H1 (cell line): ENCODE measurements around the gene EDEM2. TPM values are rescaled to one million over a fixed set of nuclear protein-coding genes. Genes with fewer than 3 reads are reported as not detected.

Experiments
- CTCF ChIA-PET: fragments of 300-600 bp; sonication (Branson Sonifier 250); formaldehyde crosslinking; loops from one replicate; lab custom pipeline; 2021; ENCODE audit not compliant: partially characterized antibody; lab: Charles Lee
- POLR2A ChIA-PET: fragments of 300-600 bp; sonication (Branson Sonifier 250); formaldehyde crosslinking; loops from one replicate; lab custom pipeline; 2021; ENCODE audit warnings: inconsistent platforms; ENCODE audit not compliant: partially characterized antibody; lab: Charles Lee
- DNase-seq, 2 experiments: peaks; one replicate each; pipeline versions ENCODE4 v3.0.0 to v3.0.0-alpha.2; 2010 to 2022; ENCODE audit warnings: low spot score in 2 of 2, low read depth in 1 of 2, mixed read lengths in 1 of 2
- FAIRE-seq: peaks from 2 replicates; lab custom pipeline; 2011; peaks lifted over from hg19 to GRCh38; lab: Jason Lieb, UNC
- H2AFZ ChIP-seq: 2 replicates; pipeline ENCODE4 v1.8.1; 2012; ENCODE audit warnings: low read length, inconsistent platforms
- H2AK5ac ChIP-seq: 2 replicates; pipeline ENCODE4 v1.6.1; 2013; ENCODE audit warnings: low read depth, low read length
- H2BK120ac ChIP-seq: replicated peaks from 2 replicates; pipeline ENCODE3; 2013; ENCODE audit warnings: low read depth, low read length, inconsistent platforms
- H2BK12ac ChIP-seq: 2 replicates; pipeline ENCODE4 v1.6.1; 2013; ENCODE audit warnings: low read depth, low read length
- H2BK15ac ChIP-seq: 2 replicates; pipeline ENCODE4 v1.6.1; 2013; ENCODE audit warnings: low read length
- H2BK20ac ChIP-seq: 2 replicates; pipeline ENCODE4 v1.6.1; 2013; ENCODE audit warnings: low read length
- H2BK5ac ChIP-seq: 2 replicates; pipeline ENCODE4 v1.6.1; 2013; ENCODE audit warnings: low read depth, low read length
- H3K14ac ChIP-seq: 2 replicates; pipeline ENCODE4 v1.6.1; 2013; ENCODE audit warnings: inconsistent platforms; ENCODE audit not compliant: insufficient read length
- H3K18ac ChIP-seq: 2 replicates; pipeline ENCODE4 v1.6.1; 2013; ENCODE audit warnings: low read length; ENCODE audit errors: extremely low read depth
- H3K23ac ChIP-seq: 2 replicates; pipeline ENCODE4 v1.6.1; 2013; ENCODE audit warnings: inconsistent platforms; ENCODE audit not compliant: insufficient read length
- H3K23me2 ChIP-seq: 2 replicates; pipeline ENCODE4 v1.6.1; 2013; ENCODE audit warnings: low read depth, low read length
- H3K27ac ChIP-seq: 2 replicates; pipeline ENCODE4 v1.6.1; 2011; ENCODE audit warnings: low read depth, low read length, inconsistent platforms
- H3K27me3 ChIP-seq, 4 experiments: replicated peaks in 1 of 4; 1 replicate in 1 of 4; 2 replicates in 3 of 4; pipeline versions ENCODE4 v1.6.1 to v1.8.1; 2011 to 2013; ENCODE audit warnings: low read length in 3 of 4, mild to moderate bottlenecking in 3 of 4, inconsistent platforms in 2 of 4, mixed read lengths in 2 of 4, moderate library complexity in 1 of 4; ENCODE audit not compliant: control insufficient read depth in 3 of 4, insufficient read depth in 3 of 4; ENCODE audit errors: extremely low read depth in 1 of 4
- H3K36me3 ChIP-seq, 4 experiments: 2 replicates each; pipeline versions ENCODE4 v1.6.1 to v1.8.1; 2011 to 2013; ENCODE audit warnings: mild to moderate bottlenecking in 4 of 4, low read length in 3 of 4, moderate library complexity in 2 of 4, control low read depth in 1 of 4, inconsistent platforms in 1 of 4; ENCODE audit not compliant: insufficient read depth in 4 of 4, control insufficient read depth in 2 of 4
- H3K4ac ChIP-seq: replicated peaks from 2 replicates; pipeline ENCODE3; 2013; ENCODE audit warnings: low read length, low read depth, mixed read lengths, inconsistent platforms; ENCODE audit not compliant: insufficient read length
- H3K4me1 ChIP-seq, 4 experiments: replicated peaks in 1 of 4; 1 replicate in 1 of 4; 2 replicates in 3 of 4; pipeline versions ENCODE4 v1.6.1 to v1.8.1; 2011 to 2013; ENCODE audit warnings: low read length in 3 of 4, inconsistent platforms in 2 of 4, mixed read lengths in 1 of 4; ENCODE audit not compliant: insufficient read depth in 4 of 4, control insufficient read depth in 3 of 4
- H3K4me2 ChIP-seq, 2 experiments: 2 replicates each; pipeline versions ENCODE4 v1.6.1 to v1.8.1; 2011 to 2013; ENCODE audit warnings: low read depth in 2 of 2, low read length in 2 of 2, control low read depth in 1 of 2, inconsistent platforms in 1 of 2, mild to moderate bottlenecking in 1 of 2; ENCODE audit not compliant: insufficient read depth in 1 of 2
- H3K4me3 ChIP-seq, 4 experiments: fragments of 200-600, 300-600 bp in 1 of 4; sonication (generic), shearing (Covaris generic), sonication (Bioruptor Twin) in 1 of 4; 2 replicates each; pipeline versions ENCODE4 v1.5.1 to v1.8.1; 2011 to 2016; ENCODE audit warnings: low read length in 4 of 4, low read depth in 3 of 4, control low read depth in 2 of 4, inconsistent platforms in 2 of 4, mild to moderate bottlenecking in 2 of 4, mixed read lengths in 1 of 4, moderate library complexity in 1 of 4; ENCODE audit not compliant: insufficient read depth in 2 of 4; ENCODE audit errors: extremely low read depth in 1 of 4
- H3K56ac ChIP-seq: replicated peaks from 2 replicates; pipeline ENCODE3; 2013; ENCODE audit warnings: low read depth, mild to moderate bottlenecking, mixed read lengths, low read length, inconsistent platforms; ENCODE audit not compliant: insufficient read length
- H3K79me1 ChIP-seq: 2 replicates; pipeline ENCODE4 v1.6.1; 2013; ENCODE audit warnings: low read depth, low read length, control low read depth
- H3K79me2 ChIP-seq, 2 experiments: 2 replicates each; pipeline versions ENCODE4 v1.6.1 to v1.8.1; 2012 to 2013; ENCODE audit warnings: low read length in 2 of 2, mild to moderate bottlenecking in 2 of 2, inconsistent platforms in 1 of 2; ENCODE audit not compliant: insufficient read depth in 2 of 2, control insufficient read depth in 1 of 2
- H3K9ac ChIP-seq, 4 experiments: replicated peaks in 1 of 4; 1 replicate in 1 of 4; 2 replicates in 3 of 4; pipeline versions ENCODE4 v1.6.1 to v1.8.1; 2011 to 2013; ENCODE audit warnings: low read depth in 3 of 4, low read length in 3 of 4, control low read depth in 2 of 4, mild to moderate bottlenecking in 2 of 4, moderate library complexity in 2 of 4, inconsistent platforms in 1 of 4; ENCODE audit errors: extremely low read depth in 1 of 4
- H3K9me3 ChIP-seq, 2 experiments: 2 replicates each; pipeline versions ENCODE4 v1.6.1 to v1.8.1; 2012 to 2013; ENCODE audit warnings: mild to moderate bottlenecking in 2 of 2, moderate library complexity in 2 of 2, control low read depth in 1 of 2, inconsistent platforms in 1 of 2, low read depth in 1 of 2, low read length in 1 of 2, mixed read lengths in 1 of 2; ENCODE audit not compliant: insufficient read depth in 2 of 2
- H4K20me1 ChIP-seq, 2 experiments: replicated peaks in 1 of 2; 2 replicates each; pipeline versions ENCODE3 to v1.8.1; 2011 to 2013; ENCODE audit warnings: inconsistent platforms in 2 of 2, low read length in 2 of 2, mild to moderate bottlenecking in 1 of 2; ENCODE audit not compliant: insufficient read depth in 2 of 2, control insufficient read depth in 1 of 2
- H4K5ac ChIP-seq: 2 replicates; pipeline ENCODE4 v1.6.1; 2013; ENCODE audit warnings: low read length, low read depth, mixed read lengths, inconsistent platforms; ENCODE audit not compliant: insufficient read length
- H4K8ac ChIP-seq: 2 replicates; pipeline ENCODE4 v1.8.0; 2013; ENCODE audit warnings: mild to moderate bottlenecking, moderate library complexity, low read length, inconsistent platforms; ENCODE audit not compliant: insufficient read depth; ENCODE audit errors: extremely low read depth
- H4K91ac ChIP-seq: replicated peaks from 2 replicates; pipeline ENCODE3; 2013; ENCODE audit warnings: low read length, mixed read lengths, inconsistent platforms; ENCODE audit not compliant: insufficient read length
- BCL11A ChIP-seq, 2 experiments: IDR thresholded peaks; one replicate each; pipeline ENCODE4 v1.6.1; 2011; ENCODE audit warnings: low read depth in 2 of 2, low read length in 2 of 2, mild to moderate bottlenecking in 2 of 2
- BRCA1 ChIP-seq: IDR thresholded peaks from 2 replicates; pipeline ENCODE4 v1.6.1; 2012; ENCODE audit warnings: low read depth, low read length, improper control_type of control experiment
- JUND ChIP-seq: IDR thresholded peaks from 2 replicates; pipeline ENCODE4 v1.6.1; 2011; ENCODE audit warnings: mild to moderate bottlenecking, improper control_type of control experiment, low read length
- KDM4A ChIP-seq: IDR thresholded peaks from one replicate; pipeline ENCODE4 v1.7.1; 2012; ENCODE audit warnings: low read depth, mild to moderate bottlenecking, moderate library complexity, low read length, inconsistent platforms; ENCODE audit not compliant: severe bottlenecking
- NANOG ChIP-seq: IDR thresholded peaks from 2 replicates; pipeline ENCODE4 v1.6.1; 2011; ENCODE audit warnings: low read length, low read depth, mild to moderate bottlenecking, inconsistent platforms; ENCODE audit not compliant: insufficient read depth, poor library complexity, severe bottlenecking
- POLR2AphosphoS5 ChIP-seq: IDR thresholded peaks from 2 replicates; pipeline ENCODE4 v1.6.1; 2011; ENCODE audit warnings: low read depth, low read length
- POU5F1 ChIP-seq: IDR thresholded peaks from 2 replicates; pipeline ENCODE4 v1.6.1; 2011; ENCODE audit warnings: low read depth, mild to moderate bottlenecking, low read length, moderate library complexity
- RXRA ChIP-seq: IDR thresholded peaks from 2 replicates; pipeline ENCODE4 v1.6.1; 2011; ENCODE audit warnings: low read depth, mild to moderate bottlenecking, low read length, moderate library complexity; ENCODE audit not compliant: insufficient read depth
- SIRT6 ChIP-seq: IDR thresholded peaks from one replicate; pipeline ENCODE4 v1.7.1; 2012; ENCODE audit warnings: low read length, inconsistent platforms
- SUZ12 ChIP-seq: fragments of 200-600 bp; sonication (generic); IDR thresholded peaks from 2 replicates; pipeline ENCODE4 v1.6.1; 2012; ENCODE audit warnings: mild to moderate bottlenecking, inconsistent platforms, low read length, moderate library complexity, mixed read lengths
- ZNF274 ChIP-seq: IDR thresholded peaks from 2 replicates; pipeline ENCODE4 v1.7.0; 2012; ENCODE audit warnings: low read length, borderline replicate concordance; ENCODE audit errors: extremely low read depth
- WGBS, 2 experiments: shearing (Covaris generic) in 1 of 2; methylation state at CpG; one replicate each; pipeline versions ENCODE4 v1.1.6 to v1.1.7; 2013 to 2015; ENCODE audit warnings: low lambda C conversion rate in 2 of 2, mixed read lengths in 2 of 2, inconsistent platforms in 1 of 2, low coverage in 1 of 2, missing lambda C conversion rate in 1 of 2; ENCODE audit not compliant: insufficient replicate concordance in 2 of 2, insufficient coverage in 1 of 2, insufficient read length in 1 of 2; ENCODE audit errors: extremely low coverage in 1 of 2, missing lambda C conversion rate in 1 of 2; 5-methylcytosine and 5-hydroxymethylcytosine counted together
- polyA plus RNA-seq, 7 experiments: library from polyadenylated mRNA; depleted of rRNA in 3 of 7; stranded (reverse) in 5 of 7; unstranded in 2 of 7; fragments of >200 nt in 5 of 7; fragments of 200-250 nt in 2 of 7; gene quantifications; 1 replicate in 5 of 7; 2 replicates in 1 of 7; 4 replicates in 1 of 7; pipeline versions ENCODE4 v1.2.1 to v1.2.3, GENCODE V29; 2011 to 2013; ENCODE audit warnings: missing spikeins in 2 of 7, mixed read lengths in 2 of 7
- total RNA-seq: library from RNA; stranded (reverse); fragmentation: NEBNext Ultra II Directional; extraction: Animal tissue kit (Norgen Biotek cat#: 25700); gene quantifications from 2 replicates; pipeline ENCODE4 v1.2.1, GENCODE V29; 2021
- TF ChIP-seq, protein P1 (sequence below): IDR thresholded peaks from 2 replicates; pipeline ENCODE4 v1.6.1; 2011; ENCODE audit warnings: low read length, improper control_type of control experiment
- TF ChIP-seq, protein P2 (sequence below): IDR thresholded peaks from 2 replicates; pipeline ENCODE4 v1.6.1; 2012; ENCODE audit warnings: inconsistent platforms

EDEM2 gene
- total and polyA plus RNA-seq, 2 of the 8 experiments (the other 6 are each of a cell fraction or from before 2014, with no cell fraction given) = 15.2 to 19.6 TPM

DNA sequence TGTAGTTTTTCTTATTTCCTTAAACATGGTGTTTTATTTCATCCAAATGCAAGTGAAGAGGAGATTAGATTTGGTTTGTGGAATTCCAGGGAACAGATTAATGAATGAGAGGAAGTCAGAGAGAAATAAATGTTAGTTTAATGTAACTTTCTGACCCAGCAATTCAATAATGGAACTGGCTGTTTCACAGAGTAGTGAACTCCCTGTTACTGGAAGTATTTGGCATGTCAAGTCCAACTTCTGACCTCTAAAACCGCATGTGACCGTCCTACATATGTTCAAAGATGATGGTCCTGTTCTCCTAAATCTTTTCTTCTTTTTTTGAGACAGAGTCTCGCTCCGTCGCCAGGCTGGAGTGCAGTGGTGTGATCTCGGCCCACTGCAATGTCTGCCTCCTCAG, 43.4 kb upstream of the EDEM2 start:
- no peaks in the 10 kb centered on the region for H3K23me2 ChIP-seq
- no peak overlapping the region for H4K5ac ChIP-seq
- H3K4me1 ChIP-seq = peaks cover 0 to 6% (median 0%) of the 10 kb centered on the region in 4 experiments; a peak in 3 of 7 replicates
- no peaks in the 10 kb centered on the region for H3K36me3 ChIP-seq
- H3K79me1 ChIP-seq = no peaks in the 10 kb centered on the region
- H3K4ac ChIP-seq = no peak overlapping the region
- no peak overlapping the region for H3K18ac ChIP-seq
- no peak overlapping the region for H4K91ac ChIP-seq
- H2BK120ac ChIP-seq = no peak overlapping the region
- no peak overlapping the region for H3K14ac ChIP-seq
- no peak for DNase-seq
- H3K4me2 ChIP-seq = no peak overlapping the region
- H3K79me2 ChIP-seq = no peaks in the 10 kb centered on the region
- POLR2A ChIA-PET = interaction anchor here (0.6 kb wide), 1 partner anchor 10 kb away, joined by 4 read pairs; no protein-coding TSS in a partner anchor
- H2BK15ac ChIP-seq = no peak overlapping the region
- no peak overlapping the region for H2BK12ac ChIP-seq
- H3K56ac ChIP-seq = no peak overlapping the region
- peaks cover 0 to 2% (median 0%) of the 10 kb centered on the region in 4 experiments; a peak in 2 of 7 replicates for H3K27me3 ChIP-seq
- H2AK5ac ChIP-seq = no peak overlapping the region
- H3K9me3 ChIP-seq = peaks cover 0 to 6% of the 10 kb centered on the region in 2 experiments; a peak in 2 of 4 replicates
- no peak for FAIRE-seq
- H3K23ac ChIP-seq = no peak overlapping the region
- no peak overlapping the region for H2BK5ac ChIP-seq
- no peak overlapping the region for H3K27ac ChIP-seq
- no peak overlapping the region for H3K4me3 ChIP-seq
- CTCF ChIA-PET = interaction anchor here (1.9 kb wide), 1 partner anchor 95 kb away, joined by 6 read pairs; no protein-coding TSS in a partner anchor
- H4K20me1 ChIP-seq = no peaks in the 10 kb centered on the region
- WGBS, 2 experiments = 90% methylated on average over 6 of the region's 6 CpGs; no CpG with 5 or more reads in 1 of the 2 experiments
- H2AFZ ChIP-seq = no peak overlapping the region
- no peak overlapping the region for H4K8ac ChIP-seq
- H2BK20ac ChIP-seq = no peak overlapping the region
- H3K9ac ChIP-seq = no peak overlapping the region
- TF ChIP-seq BCL11A (IDR thresholded peaks at IDR 0.05; ENCODE audit: low read depth in 2 of 2, low read length in 2 of 2) (no peak), POLR2AphosphoS5 (no peak), JUND (no peak), KDM4A (no peak), ZNF274 (no peak), NANOG (no peak), SUZ12 (no peak), POU5F1 (no peak), RXRA (no peak), SIRT6 (no peak), BRCA1 (no peak)
- TF ChIP-seq, protein P1, sequence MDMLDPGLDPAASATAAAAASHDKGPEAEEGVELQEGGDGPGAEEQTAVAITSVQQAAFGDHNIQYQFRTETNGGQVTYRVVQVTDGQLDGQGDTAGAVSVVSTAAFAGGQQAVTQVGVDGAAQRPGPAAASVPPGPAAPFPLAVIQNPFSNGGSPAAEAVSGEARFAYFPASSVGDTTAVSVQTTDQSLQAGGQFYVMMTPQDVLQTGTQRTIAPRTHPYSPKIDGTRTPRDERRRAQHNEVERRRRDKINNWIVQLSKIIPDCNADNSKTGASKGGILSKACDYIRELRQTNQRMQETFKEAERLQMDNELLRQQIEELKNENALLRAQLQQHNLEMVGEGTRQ = no peak
- TF ChIP-seq, protein P2, sequence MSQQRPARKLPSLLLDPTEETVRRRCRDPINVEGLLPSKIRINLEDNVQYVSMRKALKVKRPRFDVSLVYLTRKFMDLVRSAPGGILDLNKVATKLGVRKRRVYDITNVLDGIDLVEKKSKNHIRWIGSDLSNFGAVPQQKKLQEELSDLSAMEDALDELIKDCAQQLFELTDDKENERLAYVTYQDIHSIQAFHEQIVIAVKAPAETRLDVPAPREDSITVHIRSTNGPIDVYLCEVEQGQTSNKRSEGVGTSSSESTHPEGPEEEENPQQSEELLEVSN = no peak
